ENCODE results near the gene FAM47E. TPM values are rescaled to one million over a fixed set of nuclear protein-coding genes. Genes with fewer than 3 reads are reported as not detected.

The FAM47E gene
- total and polyA plus RNA-seq, 2 experiments from 2014 or later = 9.3 to 11.1 TPM

DNA sequence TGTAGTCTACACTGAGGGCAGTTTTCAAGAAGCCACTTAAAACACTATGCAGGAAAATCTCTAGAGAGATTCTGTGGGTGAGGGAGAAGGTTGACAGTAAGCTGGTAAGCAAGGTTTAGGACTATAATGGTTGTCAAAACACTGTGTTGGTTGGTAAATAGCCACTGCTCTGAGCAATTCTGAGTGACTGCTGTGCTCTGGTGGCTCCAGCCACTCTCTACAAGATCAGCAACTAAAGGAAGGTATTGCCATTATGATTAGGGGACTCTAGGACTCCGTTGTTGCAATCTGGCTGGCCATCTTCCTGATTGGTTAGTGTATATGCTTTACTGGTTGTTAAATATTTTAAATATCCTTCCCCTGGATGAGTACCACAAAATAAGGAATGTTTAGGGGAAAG, 5.5 kb upstream of the FAM47E start:
- H3K27me3 ChIP-seq = no peaks in the 10 kb centered on the region
- H2AFZ ChIP-seq = no peak overlapping the region
- no peaks in the 10 kb centered on the region for H3K36me3 ChIP-seq (replicated peaks; ENCODE audit: insufficient read depth, low read depth)
- H4K20me1 ChIP-seq (ENCODE audit: insufficient read depth, poor library complexity, severe bottlenecking) = no peaks in the 10 kb centered on the region
- no peak overlapping the region for H3K4me2 ChIP-seq
- no peaks in the 10 kb centered on the region for H3K9me2 ChIP-seq (replicated peaks; ENCODE audit: insufficient read depth)
- no peak overlapping the region for H3K4me3 ChIP-seq
- H3K4me1 ChIP-seq (ENCODE audit: insufficient read depth) = peaks cover 4% of the 10 kb centered on the region
- DNase-seq (ENCODE audit: low spot score) = no peak
- no peaks in the 10 kb centered on the region for H3K79me2 ChIP-seq
- 50% methylated on average over 1 of the region's 1 CpG for WGBS (ENCODE audit: low lambda C conversion rate, missing lambda C conversion rate)
- no peak overlapping the region for H3K27ac ChIP-seq
- TF ChIP-seq EZH2 (IDR thresholded peaks at IDR 0.05; ENCODE audit: borderline replicate concordance) = no peak
- H3K9me3 ChIP-seq (ENCODE audit: low read depth) = no peaks in the 10 kb centered on the region

DNA sequence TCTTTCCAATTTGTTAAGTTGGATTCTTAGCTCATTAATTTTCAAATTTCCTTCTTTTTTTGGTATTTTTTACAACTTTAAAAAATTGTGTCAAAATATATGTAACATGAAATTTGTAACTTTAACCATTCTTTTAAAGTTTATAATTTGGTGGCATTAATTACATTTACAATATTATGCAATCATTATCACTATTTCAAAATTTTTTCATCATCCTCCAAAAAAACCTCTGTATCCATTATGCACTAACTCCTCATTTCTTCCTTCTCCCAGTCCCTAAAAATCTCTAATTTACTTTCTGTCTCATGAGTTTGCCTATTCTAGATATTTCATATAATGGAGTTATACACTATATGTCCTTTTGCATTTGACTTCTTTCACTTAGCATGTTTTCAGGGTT, 4.7 kb upstream of the FAM47E start:
- H3K79me2 ChIP-seq = no peaks in the 10 kb centered on the region
- H3K4me2 ChIP-seq = no peak overlapping the region
- no peak for DNase-seq (ENCODE audit: low spot score)
- H3K4me3 ChIP-seq = no peak overlapping the region
- peaks cover 4% of the 10 kb centered on the region for H3K4me1 ChIP-seq (ENCODE audit: insufficient read depth)
- no peaks in the 10 kb centered on the region for H3K9me3 ChIP-seq (ENCODE audit: low read depth)
- no peaks in the 10 kb centered on the region for H4K20me1 ChIP-seq (ENCODE audit: insufficient read depth, poor library complexity, severe bottlenecking)
- H2AFZ ChIP-seq = no peak overlapping the region
- H3K27me3 ChIP-seq = no peaks in the 10 kb centered on the region
- H3K9me2 ChIP-seq (replicated peaks; ENCODE audit: insufficient read depth) = no peaks in the 10 kb centered on the region
- no peak for TF ChIP-seq EZH2phosphoT487 (IDR thresholded peaks at IDR 0.05; ENCODE audit: low read depth, severe bottlenecking, unreplicated experiment)
- no peak for TF ChIP-seq EZH2 (IDR thresholded peaks at IDR 0.05; ENCODE audit: borderline replicate concordance)
- TF ChIP-seq, protein P1, sequence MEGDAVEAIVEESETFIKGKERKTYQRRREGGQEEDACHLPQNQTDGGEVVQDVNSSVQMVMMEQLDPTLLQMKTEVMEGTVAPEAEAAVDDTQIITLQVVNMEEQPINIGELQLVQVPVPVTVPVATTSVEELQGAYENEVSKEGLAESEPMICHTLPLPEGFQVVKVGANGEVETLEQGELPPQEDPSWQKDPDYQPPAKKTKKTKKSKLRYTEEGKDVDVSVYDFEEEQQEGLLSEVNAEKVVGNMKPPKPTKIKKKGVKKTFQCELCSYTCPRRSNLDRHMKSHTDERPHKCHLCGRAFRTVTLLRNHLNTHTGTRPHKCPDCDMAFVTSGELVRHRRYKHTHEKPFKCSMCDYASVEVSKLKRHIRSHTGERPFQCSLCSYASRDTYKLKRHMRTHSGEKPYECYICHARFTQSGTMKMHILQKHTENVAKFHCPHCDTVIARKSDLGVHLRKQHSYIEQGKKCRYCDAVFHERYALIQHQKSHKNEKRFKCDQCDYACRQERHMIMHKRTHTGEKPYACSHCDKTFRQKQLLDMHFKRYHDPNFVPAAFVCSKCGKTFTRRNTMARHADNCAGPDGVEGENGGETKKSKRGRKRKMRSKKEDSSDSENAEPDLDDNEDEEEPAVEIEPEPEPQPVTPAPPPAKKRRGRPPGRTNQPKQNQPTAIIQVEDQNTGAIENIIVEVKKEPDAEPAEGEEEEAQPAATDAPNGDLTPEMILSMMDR (IDR thresholded peaks at IDR 0.05; ENCODE audit: poor library complexity) = no peak
- no peaks in the 10 kb centered on the region for H3K36me3 ChIP-seq (replicated peaks; ENCODE audit: insufficient read depth, low read depth)
- no peak overlapping the region for H3K27ac ChIP-seq

DNA sequence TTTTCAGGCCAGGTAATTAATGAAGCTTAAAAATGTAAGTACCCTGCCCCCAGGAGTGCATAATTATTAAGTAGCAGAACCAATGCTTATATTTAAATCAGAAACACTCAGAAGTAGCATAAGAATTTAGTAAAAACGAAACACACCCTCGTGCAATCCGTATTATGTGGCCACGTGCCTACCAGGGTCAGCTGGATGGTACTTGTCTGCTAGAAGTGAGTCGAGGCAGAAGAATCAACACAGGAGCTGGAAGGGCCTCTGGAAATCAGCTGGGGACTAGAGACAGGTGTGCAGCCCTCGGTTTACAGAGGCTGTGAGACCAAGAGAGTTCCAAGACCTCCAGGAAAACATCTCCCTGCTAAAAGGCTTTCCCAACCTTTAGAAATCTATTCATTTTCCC, 559 bp upstream of the FAM47E start:
- DNase-seq (ENCODE audit: low spot score) = no peak
- Histone ChIP-seq H3K9me2 (replicated peaks; ENCODE audit: insufficient read depth) (no peaks in the 10 kb centered on the region), H3K79me2 (no peaks in the 10 kb centered on the region), H3K4me3 (peak overlapping the region; percentile 47), H3K4me1 (ENCODE audit: insufficient read depth) (peaks cover 4% of the 10 kb centered on the region), H4K20me1 (ENCODE audit: insufficient read depth, poor library complexity, severe bottlenecking) (no peaks in the 10 kb centered on the region), H3K27me3 (peaks cover 4% of the 10 kb centered on the region), H3K9me3 (ENCODE audit: low read depth) (no peaks in the 10 kb centered on the region), H2AFZ (peak overlapping the region; percentile 43), H3K4me2 (peak overlapping the region; percentile 85), H3K36me3 (replicated peaks; ENCODE audit: insufficient read depth, low read depth) (no peaks in the 10 kb centered on the region), H3K27ac (peak overlapping the region; percentile 52)
- WGBS (ENCODE audit: low lambda C conversion rate, missing lambda C conversion rate) = 27% methylated on average over 6 of the region's 6 CpGs
- no peak for TF ChIP-seq EZH2phosphoT487 (IDR thresholded peaks at IDR 0.05; ENCODE audit: low read depth, severe bottlenecking, unreplicated experiment)
- no peak for TF ChIP-seq EZH2 (IDR thresholded peaks at IDR 0.05; ENCODE audit: borderline replicate concordance)
- TF ChIP-seq, protein P1 (IDR thresholded peaks at IDR 0.05; ENCODE audit: poor library complexity) = no peak

DNA sequence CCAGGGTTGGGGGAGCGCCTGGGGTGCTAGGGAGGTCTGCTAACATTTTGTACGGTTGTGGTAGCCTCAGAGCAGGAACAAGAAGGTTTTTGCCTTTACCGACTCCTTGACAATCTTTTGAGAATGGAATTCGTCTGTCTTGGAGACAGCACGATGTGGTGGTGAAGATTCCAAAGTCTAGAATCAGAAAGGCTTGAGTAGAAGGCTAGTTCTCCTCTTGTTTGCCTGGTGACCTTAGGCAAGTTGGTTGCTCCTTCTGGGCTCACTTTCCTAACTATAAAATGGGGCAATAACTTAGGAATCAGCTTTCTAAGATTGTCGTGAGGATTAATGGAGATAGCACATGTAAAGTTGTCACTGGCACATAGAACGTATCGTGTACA, 741 bp downstream of the FAM47E start:
- Histone ChIP-seq H3K9me3 (ENCODE audit: low read depth) (no peaks in the 10 kb centered on the region), H2AFZ (peak overlapping the region; percentile 43), H3K4me1 (ENCODE audit: insufficient read depth) (peaks cover 4% of the 10 kb centered on the region), H3K27me3 (peaks cover 4% of the 10 kb centered on the region), H3K79me2 (no peaks in the 10 kb centered on the region), H3K4me3 (peak overlapping the region; percentile 47), H3K27ac (peak overlapping the region; percentile 52), H3K9me2 (replicated peaks; ENCODE audit: insufficient read depth) (no peaks in the 10 kb centered on the region), H3K4me2 (peak overlapping the region; percentile 85), H4K20me1 (ENCODE audit: insufficient read depth, poor library complexity, severe bottlenecking) (no peaks in the 10 kb centered on the region), H3K36me3 (replicated peaks; ENCODE audit: insufficient read depth, low read depth) (no peaks in the 10 kb centered on the region)
- DNase-seq (ENCODE audit: low spot score) = no peak
- no peak for TF ChIP-seq EZH2 (IDR thresholded peaks at IDR 0.05; ENCODE audit: borderline replicate concordance)
- TF ChIP-seq, protein P1 (IDR thresholded peaks at IDR 0.05; ENCODE audit: poor library complexity) = no peak
- TF ChIP-seq EZH2phosphoT487 (IDR thresholded peaks at IDR 0.05; ENCODE audit: low read depth, severe bottlenecking, unreplicated experiment) = no peak
- 85% methylated on average over 8 of the region's 8 CpGs for WGBS (ENCODE audit: low lambda C conversion rate, missing lambda C conversion rate)

Measured in hepatocyte (in vitro differentiated cells).